Femur (tissue), 1 donor: ENCODE data around the gene MEX3D.

Experiments
- DNase-seq: peaks from one replicate; pipeline ENCODE4 v3.0.0-alpha.2; 2017

MEX3D gene

DNA sequence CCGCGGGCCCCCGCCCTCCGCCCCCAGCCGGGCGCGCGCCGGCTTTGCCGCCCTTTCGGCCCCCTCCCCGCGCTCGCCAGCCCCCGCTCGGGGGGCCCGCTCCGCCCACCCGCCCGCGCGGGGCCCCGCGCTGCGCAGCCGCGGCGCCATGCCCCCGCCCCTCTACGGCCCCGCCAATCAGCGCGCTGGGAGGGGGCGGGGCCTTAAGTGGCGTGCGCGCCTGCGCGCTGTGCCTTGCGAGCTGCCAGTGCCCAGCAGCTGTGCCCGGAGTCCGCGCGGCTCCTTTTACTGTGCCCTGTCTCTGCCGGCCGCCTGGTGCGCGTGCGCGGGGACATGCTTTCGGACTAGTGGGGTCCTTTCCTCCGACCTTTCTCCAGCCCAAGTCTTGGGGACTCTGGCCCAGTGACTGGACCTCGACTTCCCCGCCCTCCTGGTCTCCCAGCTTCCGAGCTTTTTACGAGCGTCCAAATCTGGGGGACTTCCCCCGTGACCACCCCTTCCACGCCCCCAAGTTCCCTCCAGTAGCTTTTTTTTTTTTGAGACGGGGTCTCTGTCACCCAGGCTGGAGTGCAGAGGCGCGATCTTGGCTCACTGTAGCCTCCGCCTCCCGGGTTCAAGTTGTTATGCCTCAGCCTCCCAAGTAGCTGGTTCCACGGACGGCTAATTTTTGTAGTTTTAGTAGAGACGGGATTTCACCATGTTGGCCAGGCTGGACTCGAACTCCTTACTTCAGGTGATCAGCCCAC is 24.8 kb upstream of the MEX3D start, which contains the start of gene MBD3:
Gene MBD3, minus strand, starts transcription at position 111 of the 746 bp plus-strand sequence. CDS start 234 bp downstream, outside the sequence.
- peak; percentile 94 for DNase-seq

DNA sequence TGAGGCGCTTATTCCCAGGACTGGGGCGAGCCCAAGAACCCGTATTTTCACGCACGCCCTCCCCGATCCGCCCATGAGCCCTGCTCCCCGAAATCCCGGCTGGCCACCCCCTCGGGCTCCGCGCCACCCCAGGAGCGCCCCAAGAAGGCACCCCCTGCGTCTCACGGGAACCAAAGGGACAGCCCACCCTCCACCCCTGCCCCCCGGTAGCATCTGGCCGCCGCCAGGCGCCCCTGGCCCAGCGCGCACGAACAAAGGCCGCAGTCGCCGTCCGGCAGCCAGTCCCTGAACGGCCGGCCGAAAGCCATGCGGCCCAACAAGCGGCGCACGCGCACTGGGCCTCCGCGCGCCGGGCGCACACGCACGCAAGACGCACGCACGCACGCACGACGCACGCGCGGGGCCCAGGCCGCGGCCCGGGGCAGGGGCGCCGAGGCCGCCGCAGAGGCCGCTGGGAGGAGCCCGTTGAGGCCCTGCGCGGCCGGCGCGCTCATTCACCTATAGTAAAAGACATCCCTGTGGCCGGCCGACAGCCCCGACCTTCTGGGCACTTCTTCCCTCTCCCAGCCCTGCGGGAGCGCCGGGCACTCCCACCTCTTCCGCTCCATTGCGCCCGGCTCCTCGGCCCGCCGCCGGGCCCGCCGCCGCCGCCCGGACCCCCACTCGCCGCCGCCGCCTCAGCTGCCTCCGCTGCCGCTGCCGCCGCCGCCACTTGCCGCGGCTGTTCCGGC is 24.1 kb upstream of the MEX3D start:
- peak; percentile 91 for DNase-seq

DNA sequence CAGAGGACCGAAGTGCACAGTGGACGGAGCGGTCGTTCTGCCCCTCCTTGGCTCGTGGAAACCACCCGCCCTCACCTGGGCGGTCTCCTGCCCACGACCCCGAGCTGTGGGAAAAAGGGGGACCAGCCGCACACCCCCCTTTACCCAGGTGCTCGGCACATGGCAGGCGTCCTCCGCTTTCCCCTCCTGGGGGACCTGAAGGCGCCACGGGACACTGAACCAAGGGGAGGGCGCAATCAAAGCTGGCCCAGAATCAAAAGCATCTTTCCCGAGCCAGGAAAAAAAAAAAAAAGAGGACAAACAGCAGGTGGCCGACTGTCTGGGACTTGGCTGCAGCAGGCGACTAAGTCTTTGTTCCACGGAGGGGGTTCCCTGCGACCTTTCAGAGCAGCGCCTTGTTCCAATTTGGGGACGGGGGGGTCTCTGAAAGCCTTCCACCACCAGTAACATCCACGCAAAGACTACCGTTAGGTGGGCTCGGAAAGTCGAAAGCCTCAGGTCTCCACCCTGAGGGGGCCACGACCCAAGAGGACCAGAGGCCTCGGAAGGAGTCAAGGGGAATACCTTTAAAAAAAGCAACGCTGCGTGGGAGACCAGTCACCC is 23.4 kb upstream of the MEX3D start:
- DNase-seq = no peak

DNA sequence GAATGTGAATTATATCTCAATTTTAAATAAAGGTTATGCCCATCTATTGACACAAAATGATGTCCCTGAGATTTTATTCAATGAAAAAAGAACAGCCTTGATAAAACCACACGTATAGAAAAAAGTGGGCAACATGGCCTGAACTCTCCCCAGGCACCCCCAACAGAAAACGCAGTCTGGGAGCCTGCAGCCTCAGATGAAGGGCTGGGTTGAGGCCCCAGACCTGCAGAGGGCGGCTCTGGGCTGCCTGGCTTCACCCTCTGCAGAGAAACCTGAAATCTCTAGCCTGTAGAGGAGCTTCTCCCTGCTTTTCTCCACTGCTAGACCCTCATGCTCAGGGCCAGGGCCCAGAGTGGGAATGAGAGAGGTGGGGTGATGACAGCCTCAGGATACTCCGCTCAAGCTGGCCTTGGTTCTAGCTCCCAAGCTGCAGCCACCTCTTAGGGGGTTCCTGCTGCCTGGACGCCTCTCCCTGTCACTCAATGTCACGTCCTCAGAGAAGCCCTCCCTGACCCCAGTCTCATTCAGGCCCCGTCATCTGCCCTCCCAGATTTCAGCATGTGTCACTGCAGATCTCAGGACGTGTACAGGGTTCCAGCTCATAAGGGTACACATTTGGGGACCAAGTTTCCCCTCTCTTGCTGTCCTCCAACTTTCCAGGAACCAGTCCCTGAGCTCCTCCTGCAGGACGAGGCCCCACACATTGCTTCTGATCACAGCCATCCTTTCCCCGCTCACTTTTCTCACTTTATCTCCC is 22.7 kb upstream of the MEX3D start:
- DNase-seq = no peak

DNA sequence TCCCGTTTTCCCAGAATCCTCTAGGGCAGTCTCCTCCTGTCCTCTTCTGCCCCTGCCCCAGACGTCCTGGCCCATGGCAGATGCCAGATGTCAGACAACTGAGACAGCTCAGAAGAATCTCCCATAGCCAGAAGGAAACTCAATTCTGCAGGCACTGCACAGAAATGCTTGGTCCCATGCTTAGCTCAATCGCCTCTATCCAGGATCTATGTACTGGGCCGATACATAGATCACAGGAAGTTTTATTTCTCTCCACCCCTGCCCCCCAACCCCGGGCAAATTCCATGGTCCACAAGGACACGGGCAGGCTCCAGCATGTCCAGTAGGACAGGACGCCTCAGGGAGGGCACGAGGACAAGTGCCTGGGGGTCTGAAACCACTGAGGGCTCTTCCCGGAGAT is 19.7 kb upstream of the MEX3D start:
- no peak for DNase-seq

DNA sequence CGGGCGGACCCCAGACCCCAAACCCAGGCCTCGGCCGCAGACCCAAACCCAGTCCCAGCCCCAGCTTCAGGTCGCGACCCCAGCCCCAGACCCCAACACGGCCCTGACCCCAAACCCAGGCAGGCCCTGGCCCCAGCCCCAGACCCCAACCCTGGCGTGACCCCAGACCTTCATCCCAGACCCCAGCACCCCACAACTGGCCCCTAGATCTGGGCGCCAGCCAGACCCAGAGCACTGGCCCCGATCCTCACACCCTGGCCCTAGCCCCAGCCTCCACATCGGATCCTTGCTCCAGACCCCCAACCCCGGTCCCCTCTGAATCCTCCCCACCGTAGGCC is 17.1 kb upstream of the MEX3D start:
- DNase-seq = no peak

DNA sequence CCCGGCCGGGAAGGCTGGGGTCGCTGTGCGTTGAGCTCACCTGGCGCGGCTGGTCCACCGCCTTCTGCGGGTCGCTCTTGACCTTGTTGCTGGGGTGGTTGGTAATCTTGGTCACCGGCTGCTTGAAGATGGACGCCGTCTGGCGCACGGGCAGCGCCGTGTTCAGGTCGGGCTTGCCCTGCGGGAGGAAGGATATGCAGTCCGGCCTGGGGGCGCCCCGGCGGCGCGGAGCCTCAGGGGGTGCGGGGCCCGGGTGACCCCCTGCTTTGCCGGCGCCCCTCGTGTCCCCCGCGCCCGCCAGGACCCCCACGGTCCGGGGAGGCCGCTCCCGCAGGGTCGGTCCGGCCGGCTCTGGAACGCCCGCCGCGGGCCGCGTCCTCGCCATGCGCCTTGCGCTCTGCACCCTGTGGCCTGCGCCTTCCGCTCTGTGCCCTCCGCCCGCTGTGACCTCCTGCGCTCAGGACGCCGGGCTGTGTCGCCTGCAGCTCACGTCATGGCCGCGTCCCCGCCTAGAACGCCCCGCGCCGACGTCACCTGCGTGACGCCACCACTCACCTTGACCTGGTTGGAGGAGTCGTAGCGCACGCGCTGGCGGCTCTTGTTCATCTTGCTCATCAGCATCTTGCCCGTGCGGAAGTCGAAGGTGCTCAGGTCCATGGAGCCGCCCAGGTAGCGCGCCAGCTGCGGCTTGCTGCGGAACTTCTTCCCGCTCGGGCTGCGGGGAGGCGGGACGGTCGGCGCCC is 16.5 kb upstream of the MEX3D start:
- DNase-seq = no peak

DNA sequence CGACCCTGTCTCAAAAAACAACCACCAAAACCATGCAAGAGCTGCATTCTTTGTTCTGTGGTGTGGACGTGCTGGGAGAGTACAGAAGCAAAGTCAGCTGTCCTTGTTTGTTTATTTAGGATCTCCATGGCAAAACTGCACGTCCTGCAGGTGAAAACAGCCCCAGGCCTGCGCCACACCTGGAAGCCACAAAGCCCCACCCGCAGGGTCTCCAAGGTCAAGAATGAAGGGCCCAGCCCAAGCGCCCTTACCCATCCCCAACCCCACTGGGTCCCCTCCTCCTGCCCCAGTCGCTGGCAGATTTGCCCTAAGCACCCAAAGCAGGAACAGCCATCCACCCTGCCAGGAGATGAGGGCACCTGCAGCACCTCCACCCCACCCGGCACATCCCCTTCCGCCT is 14.1 kb upstream of the MEX3D start:
- DNase-seq = no peak

DNA sequence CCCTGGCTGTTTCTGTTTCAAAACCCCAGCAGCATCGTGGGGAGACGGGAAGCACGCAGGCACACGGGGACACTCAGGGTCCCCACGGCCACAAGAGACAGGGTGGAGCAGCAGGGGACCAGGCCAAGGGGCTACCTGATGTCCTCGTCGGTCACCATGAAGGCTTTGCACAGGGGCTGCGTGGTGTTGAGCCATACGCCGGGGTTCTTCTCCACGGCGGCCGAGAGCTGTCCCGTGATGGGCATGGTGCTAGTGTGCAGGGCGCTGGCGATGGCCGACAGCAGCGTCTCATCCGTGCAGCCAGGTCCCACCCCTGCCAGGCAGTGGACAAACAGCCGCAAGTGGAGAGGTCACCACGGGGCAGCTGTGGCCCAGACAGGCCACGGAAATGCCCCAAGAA is 12.8 kb upstream of the MEX3D start:
- no peak for DNase-seq

DNA sequence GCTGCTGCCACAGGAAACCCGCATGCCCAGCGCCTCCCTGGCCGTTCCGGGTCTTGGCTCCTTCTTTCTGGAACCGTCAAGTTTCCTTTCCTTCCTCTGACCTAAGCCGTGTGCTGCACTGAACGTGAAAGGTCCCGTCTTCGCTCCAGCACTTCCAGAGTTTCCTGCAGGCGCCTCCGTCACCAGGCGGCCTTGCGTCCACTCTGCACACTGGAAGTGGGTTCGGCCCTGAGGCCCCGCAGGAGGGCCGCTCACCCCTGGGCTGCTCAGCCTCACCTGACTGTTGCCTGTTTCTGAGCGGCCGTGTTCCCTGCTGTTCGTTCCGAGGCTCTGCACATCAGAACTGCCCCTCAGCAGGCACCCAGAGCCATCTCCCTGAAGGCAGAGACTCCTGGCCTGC is 12.3 kb upstream of the MEX3D start:
- no peak for DNase-seq

DNA sequence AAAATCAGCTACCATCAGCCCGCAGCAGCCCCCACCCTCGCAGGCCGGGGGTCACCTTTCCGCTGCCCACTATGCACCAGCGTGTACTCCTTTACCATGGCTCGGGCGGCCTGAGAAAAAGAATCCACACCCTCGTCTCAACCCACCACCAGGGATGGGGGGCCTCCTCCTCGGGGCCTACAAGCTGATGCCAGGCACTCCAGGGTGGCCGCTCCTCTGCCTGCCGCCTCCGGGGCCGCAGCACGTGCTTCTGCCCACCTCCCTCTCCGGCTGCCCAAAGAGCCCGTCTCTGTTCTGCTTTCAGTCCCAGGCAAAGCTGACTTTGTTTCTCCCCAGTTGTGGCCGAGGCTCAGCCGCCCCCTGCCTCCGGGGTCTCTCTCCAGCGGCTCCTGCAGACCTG is 11.1 kb upstream of the MEX3D start:
- no peak for DNase-seq

DNA sequence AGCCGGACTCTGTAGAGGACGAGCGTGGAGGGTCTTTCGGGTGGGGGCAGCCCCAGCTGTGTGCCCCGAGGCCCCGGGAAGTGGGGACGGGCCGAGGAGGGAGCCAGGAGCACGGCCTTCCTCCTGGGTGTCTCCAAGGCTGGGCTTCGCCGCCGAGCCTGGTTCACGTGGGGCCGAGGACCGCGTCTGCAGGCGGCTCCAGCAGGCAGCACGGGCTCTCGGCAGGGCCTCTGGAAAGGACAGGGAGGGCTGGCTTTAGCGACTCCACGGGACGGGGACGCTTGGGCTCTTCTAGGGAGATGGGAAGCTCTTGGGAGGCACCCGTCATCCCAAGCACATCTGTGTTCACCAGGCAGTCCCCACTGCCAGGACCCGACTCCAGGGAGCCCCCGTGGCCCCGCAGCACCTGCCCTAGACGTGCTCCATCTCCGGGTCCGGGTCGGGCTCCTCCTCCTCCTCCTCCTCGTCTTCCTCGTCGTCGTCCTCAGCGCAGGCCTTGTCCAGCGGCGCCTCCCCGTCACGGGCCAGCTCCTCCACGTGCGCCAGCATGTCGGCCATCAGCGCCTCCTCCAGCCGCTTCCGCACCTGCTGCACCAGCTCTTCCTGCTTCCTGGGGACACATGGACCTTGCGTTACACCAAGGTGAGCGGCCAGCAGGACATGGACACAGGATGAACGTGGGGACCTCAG is 9.9 kb upstream of the MEX3D start:
- no peak for DNase-seq

DNA sequence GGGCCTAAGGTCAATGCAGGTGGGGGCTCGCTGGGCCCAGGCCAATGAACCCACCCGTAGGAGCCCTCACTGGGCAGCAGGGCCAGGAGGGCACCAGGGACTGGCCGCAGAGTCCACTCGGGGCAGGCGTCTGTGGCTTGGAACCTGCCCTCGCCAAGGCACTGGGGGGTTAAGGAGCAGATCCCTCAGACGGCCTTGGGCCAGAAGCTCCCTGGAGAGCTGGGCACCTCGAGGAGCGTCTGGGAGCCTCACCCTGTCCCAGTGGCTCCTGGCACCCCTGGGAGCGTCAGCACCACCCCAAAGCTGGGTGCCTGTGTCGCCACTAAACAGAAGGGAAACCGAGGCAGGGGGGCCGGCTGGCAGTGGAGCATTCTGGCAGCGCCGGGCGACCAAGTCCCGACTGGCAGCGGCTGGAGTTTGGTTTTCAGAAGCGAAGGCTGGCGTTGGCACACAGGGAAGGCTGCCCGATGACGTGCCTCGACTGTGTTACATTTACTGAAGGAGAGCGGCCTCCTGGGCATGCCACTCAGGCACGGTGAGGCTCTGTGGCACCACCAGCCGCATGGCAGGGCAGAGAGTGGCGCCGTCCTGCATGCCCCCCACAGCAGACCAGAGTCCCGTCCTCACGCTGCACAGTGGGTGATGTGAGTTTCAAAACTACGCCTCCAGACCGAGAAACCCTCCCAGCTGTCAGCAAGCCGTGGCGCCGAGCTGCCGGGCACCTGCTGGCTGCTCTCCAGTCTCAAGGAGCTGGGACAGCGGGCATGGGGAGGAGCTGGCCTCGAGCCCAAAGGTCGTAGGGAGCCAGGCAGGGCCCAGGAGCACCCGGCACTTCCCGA is 9.2 kb upstream of the MEX3D start:
- DNase-seq = peak; percentile 24

DNA sequence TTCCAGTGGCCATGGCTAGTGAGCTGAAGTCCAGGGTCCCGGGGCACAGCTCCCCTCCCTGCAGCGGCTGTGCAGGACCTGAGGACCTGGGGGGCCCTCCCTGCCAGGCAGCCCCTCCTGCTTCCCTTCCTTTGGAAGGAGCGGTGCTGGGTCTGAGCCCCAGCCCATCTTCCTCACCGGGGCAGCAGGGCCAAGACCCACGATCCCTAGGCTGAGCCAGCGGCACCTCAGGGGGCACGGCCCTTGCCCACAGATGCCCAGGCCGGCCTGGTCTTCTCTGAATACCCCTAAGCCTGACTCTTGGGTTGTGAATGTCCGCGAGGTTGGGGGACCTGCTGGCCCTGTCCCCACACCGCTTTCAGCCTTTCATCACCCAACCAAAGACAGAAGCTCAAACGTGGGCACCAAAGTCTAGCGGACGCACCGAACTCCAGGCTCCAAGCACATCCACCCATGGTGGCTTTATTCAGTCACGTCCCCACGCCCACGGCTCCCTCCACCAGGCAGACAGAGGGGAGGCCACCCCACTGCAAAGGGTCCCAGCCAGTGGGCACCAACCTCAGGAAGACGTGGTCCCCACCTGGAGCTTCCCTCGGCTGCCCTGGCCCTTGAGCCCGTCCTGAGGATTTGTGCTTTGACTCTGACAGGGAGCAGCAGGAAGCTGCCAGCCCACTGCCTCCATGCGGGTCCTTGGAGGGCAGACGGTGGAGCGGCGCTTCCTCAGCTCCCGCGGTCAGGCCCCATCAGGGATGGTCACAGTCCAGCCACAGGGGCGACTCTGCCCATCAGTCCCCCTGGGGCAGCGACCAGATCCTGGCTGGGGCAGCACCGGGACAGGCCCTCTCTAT is 8.3 kb upstream of the MEX3D start:
- DNase-seq = no peak

DNA sequence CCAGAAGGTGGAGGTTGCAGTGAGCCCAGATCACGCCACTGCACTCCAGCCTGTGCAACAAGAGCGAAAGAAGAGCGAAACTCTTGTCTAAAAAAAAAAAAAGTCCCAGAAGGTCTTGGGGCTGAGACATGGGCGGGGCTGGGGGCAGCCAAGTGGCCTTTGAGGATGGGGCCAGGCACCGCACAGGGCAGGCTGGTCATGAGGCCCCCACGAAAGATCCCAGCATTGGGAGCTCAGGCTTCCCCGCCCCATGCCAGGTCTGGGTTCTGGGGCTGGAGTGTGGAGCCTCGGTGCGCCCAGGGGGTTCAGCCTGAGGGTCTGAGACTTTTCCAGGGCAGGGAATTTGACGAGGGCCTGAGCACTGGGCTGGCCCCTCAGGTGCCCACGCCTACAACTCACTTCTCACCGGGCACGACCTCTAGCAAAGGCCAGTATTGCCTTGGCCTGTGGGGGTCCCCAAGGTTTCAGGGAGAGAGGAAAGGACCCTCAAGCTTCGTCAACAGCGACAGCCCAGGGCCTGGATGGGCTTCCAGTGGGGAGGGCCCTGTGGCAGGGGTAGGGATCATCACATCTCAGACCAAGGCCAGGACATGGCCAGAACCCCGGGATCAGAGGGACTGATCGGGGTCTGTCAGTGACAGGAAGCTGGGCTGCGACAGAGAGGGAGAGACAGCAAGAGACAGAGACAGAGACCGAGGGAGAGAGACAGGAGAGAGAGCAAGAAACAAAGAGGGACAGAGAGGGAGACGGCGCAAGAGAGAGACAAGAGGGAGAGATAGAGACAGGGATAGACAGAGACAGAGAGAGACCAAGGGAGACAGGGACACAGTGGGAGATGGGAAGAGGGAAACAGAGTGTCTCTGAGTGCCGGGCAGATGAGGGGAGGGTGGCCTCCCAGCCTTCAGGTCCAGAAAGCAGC is 7.5 kb upstream of the MEX3D start:
- no peak for DNase-seq

DNA sequence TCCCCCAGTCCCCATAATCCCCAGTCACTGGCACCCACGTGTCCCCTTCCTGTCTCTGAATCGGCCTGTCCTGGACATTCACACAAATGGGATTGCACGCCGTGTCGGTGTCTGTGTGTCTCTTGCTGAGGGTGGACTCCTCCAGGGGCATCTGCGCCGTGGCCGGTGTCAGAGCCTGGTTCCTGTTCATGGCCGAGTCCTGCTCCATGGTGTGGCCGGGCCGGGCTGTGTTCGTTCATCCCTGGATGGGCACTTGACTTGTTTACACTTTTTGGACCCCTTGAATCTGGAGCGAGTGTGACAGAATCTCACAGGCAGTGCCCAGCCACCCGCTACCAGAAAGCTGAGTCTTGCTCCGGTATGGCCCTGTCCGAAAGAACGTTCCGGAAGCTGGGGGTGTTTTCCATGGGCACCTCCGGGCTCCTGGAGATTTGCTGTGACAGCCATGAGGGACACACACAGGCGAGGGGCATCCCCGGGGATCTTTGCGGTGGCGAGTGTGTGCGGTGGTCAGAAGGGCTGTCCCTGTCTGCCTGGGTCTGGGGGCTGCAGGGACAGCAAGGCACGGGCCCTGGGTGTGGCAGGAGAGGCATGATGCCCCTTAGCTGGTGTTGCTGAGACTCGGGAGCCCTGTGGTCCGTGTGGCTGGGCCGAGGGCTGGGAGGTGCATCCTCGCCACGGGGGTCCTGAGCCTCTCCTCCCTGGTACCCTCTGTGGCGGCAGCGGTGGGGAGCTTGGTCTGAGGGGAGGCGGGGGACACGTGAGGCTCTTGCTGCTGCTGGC is 6.4 kb upstream of the MEX3D start:
- no peak for DNase-seq

DNA sequence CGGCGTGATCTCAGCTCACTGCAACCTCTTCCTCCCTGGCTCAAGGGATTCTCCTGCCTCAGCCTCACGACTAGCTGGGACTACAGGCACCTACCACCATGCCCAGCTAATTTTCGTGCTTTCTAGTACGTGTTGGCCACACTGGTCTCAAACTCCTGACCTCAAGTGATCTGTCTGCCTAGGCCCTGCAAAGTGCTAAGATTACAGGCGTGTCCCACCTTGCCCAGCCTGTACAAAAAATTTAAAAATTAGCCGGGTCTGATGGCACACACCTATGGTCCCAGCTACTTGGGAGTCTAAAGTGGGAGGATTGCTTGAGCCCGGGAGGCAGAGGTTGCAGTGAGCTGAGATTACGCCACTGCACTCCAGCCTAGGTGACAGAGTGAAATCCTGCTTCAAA is 4.7 kb upstream of the MEX3D start:
- no peak for DNase-seq

DNA sequence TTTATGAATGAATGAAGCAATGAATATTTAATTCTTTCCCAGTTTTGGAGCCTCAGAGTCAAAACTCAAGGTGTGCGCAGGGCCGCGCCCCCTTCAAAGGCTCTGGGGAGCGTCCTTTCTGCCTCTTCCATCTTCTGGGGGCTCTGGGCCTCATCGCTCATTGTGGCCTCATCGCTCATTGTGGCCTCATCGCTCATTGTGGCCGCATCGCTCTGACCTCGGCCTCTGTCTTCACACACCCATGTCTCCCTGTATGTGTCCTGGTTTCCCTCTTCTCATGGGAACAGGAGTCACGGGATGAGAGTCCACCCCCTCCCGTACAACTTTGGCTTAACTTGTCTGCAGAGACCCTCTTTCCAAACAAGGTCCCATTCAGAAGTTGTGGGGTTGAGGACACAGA is 3.2 kb upstream of the MEX3D start:
- no peak for DNase-seq
